Thyroid gland (tissue), 4 donors: ENCODE results near the gene ASPHD1. TPM values are rescaled to one million over a fixed set of nuclear protein-coding genes. Genes with fewer than 3 reads are reported as not detected.
"Not testable (repeated sequence)": the region's sequence is repeated elsewhere in the genome, so short reads cannot be mapped to it uniquely, and the experiment has no call there.

Experiments used
- DNase-seq, 2 donors: peaks; one replicate each; pipeline ENCODE4 v3.0.0-alpha.2; 2019
- H3K27ac ChIP-seq, 3 donors: fragments of 200-600 bp; sonication (generic); 1 replicate in 2 of 3; 2 replicates in 1 of 3; pipeline ENCODE4 v1.5.1; 2016 to 2019; ENCODE audit warnings: mild to moderate bottlenecking in 1 of 3, moderate library complexity in 1 of 3
- H3K27me3 ChIP-seq: fragments of 200-600 bp; sonication (generic); one replicate; pipeline ENCODE4 v1.5.1; 2019
- H3K36me3 ChIP-seq, 2 donors: fragments of 200-600 bp; sonication (generic); one replicate each; pipeline ENCODE4 v1.5.1; 2016 to 2019
- H3K4me1 ChIP-seq, 2 donors: fragments of 200-600 bp; sonication (generic); one replicate each; pipeline ENCODE4 v1.5.1; 2017 to 2019
- H3K4me3 ChIP-seq, 3 donors: fragments of 200-600 bp; sonication (generic); replicated peaks in 1 of 3; 1 replicate in 2 of 3; 2 replicates in 1 of 3; pipeline ENCODE4 v1.5.1; 2016; ENCODE audit warnings: mild to moderate bottlenecking in 1 of 3
- H3K9me3 ChIP-seq: fragments of 200-600 bp; sonication (generic); one replicate; pipeline ENCODE4 v1.5.1; 2017
- CTCF ChIP-seq, 6 experiments: fragments of 200-600 bp in 3 of 6; fragments of 450-650 bp in 3 of 6; sonication (generic) in 3 of 6; IDR thresholded peaks; one replicate each; pipeline ENCODE4 v1.5.1; 2016 to 2019; ENCODE audit warnings: antibody characterized with exemption in 6 of 6, mild to moderate bottlenecking in 2 of 6, inconsistent platforms in 1 of 6, moderate library complexity in 1 of 6
- POLR2A ChIP-seq, 2 donors: fragments of 450-650 bp; IDR thresholded peaks; one replicate each; pipeline ENCODE4 v1.6.1; 2017; ENCODE audit warnings: antibody characterized with exemption in 2 of 2, mild to moderate bottlenecking in 2 of 2, moderate library complexity in 1 of 2
- WGBS, 2 donors: methylation state at CpG; one replicate each; pipeline ENCODE4 v1.1.5; 2017; 5-methylcytosine and 5-hydroxymethylcytosine counted together
- intact Hi-C: fragments of 100-400 bp; cut with DNase I; formaldehyde crosslinking; loops from one replicate; pipeline ENCODE4 v1.15.1; 2023
- total RNA-seq, 4 donors: library from RNA; depleted of rRNA; stranded (reverse); fragments of >200 nt; gene quantifications; one replicate each; pipeline ENCODE4 v1.2.3, GENCODE V29; 2016

The ASPHD1 gene
- total RNA-seq, 4 donors from 2014 or later: not detected

GRCh38 chr16:29925781-29926710 lies 25.8 kb downstream of the ASPHD1 start, which contains the start of gene KCTD13:
Gene KCTD13 (minus strand): TSS chr16:29926226. CDS start chr16:29926033, 193 bp downstream.
- Histone ChIP-seq H3K4me1 (peaks cover 8 to 15% of the 10 kb centered on the region in 2 donors), H3K9me3 (no peaks in the 10 kb centered on the region), H3K36me3 (peaks cover 3 to 14% of the 10 kb centered on the region in 2 donors), H3K4me3 (peak within 1 kb of the TSS; percentile 38 to 93 (median 71)), H3K27ac (peak within 1 kb of the TSS; percentile 76 to 83 (median 80)), H3K27me3 (no peaks in the 10 kb centered on the region)
- peak; percentile 79 to 80 for DNase-seq
- intact Hi-C loops: loop anchor here (10.0 kb wide), 1 partner anchor 111 kb away; the partner anchor contains the start of genes PAGR1 and PRRT2
- WGBS, 2 donors: 1% methylated on average over 33 to 49 of the region's 89 CpGs
- TF ChIP-seq POLR2A (IDR thresholded peaks at IDR 0.05): peak in 1 of 2 donors; percentile 86
- TF ChIP-seq CTCF (IDR thresholded peaks at IDR 0.05): no peak

GRCh38 chr16:29926711-29927052 lies 26.4 kb downstream of the ASPHD1 start:
- TF ChIP-seq CTCF (IDR thresholded peaks at IDR 0.05) (no peak), POLR2A (IDR thresholded peaks at IDR 0.05) (no peak)
- Histone ChIP-seq H3K27ac (peak overlapping the region; percentile 76 to 83 (median 80)), H3K4me3 (peak overlapping the region in 2 of 3 donors; percentile 71 to 93), H3K9me3 (no peaks in the 10 kb centered on the region), H3K4me1 (peaks cover 8 to 15% of the 10 kb centered on the region in 2 donors), H3K27me3 (no peaks in the 10 kb centered on the region), H3K36me3 (peaks cover 3 to 9% of the 10 kb centered on the region in 2 donors)
- WGBS, 2 donors: 5% methylated on average over 12 of the region's 12 CpGs
- intact Hi-C loops: loop anchor here (10.0 kb wide), 1 partner anchor 112 kb away; the partner anchor contains the start of genes PAGR1 and PRRT2
- DNase-seq: no peak

- Histone ChIP-seq H3K4me3 (peak overlapping the region in 1 of 3 donors; percentile 93), H3K4me1 (peaks cover 8 to 15% of the 10 kb centered on the region in 2 donors), H3K9me3 (no peaks in the 10 kb centered on the region), H3K27ac (no peak overlapping the region), H3K36me3 (peaks cover 3 to 5% of the 10 kb centered on the region in 2 donors), H3K27me3 (no peaks in the 10 kb centered on the region)
- intact Hi-C loops: loop anchor here (10.0 kb wide), 1 partner anchor 112 kb away; the partner anchor contains the start of genes PAGR1 and PRRT2
- 73 to 78% methylated on average over 12 of the region's 12 CpGs for WGBS, 2 donors
- TF ChIP-seq CTCF (IDR thresholded peaks at IDR 0.05) (no peak), POLR2A (IDR thresholded peaks at IDR 0.05) (no peak)
- DNase-seq: no peak
Measured at GRCh38 chr16:29927070-29927905, 27.0 kb downstream of the ASPHD1 start.

- 100% methylated on average over 2 of the region's 2 CpGs for WGBS, 2 donors
- H3K4me1 ChIP-seq, intact Hi-C loops, H3K9me3 ChIP-seq, H3K27ac ChIP-seq, H3K36me3 ChIP-seq, H3K27me3 ChIP-seq, DNase-seq, H3K4me3 ChIP-seq: not testable (repeated sequence)
Measured at GRCh38 chr16:29931750-29932149, 31.5 kb downstream of the ASPHD1 start.

- Histone ChIP-seq H3K27ac (no peak overlapping the region), H3K27me3 (no peaks in the 10 kb centered on the region), H3K36me3 (no peaks in the 10 kb centered on the region), H3K4me3 (no peak overlapping the region), H3K9me3 (no peaks in the 10 kb centered on the region), H3K4me1 (no peaks in the 10 kb centered on the region)
- WGBS, 2 donors: 69% methylated on average over 4 of the region's 4 CpGs
- TF ChIP-seq CTCF (IDR thresholded peaks at IDR 0.05) (no peak), POLR2A (IDR thresholded peaks at IDR 0.05) (no peak)
- intact Hi-C loops: no loop called here
- DNase-seq: no peak
Measured at GRCh38 chr16:29940656-29941055, 40.4 kb downstream of the ASPHD1 start.
